Astrocyte of the spinal cord (primary cell): ENCODE measurements around the gene BABAM2.

Experiments
- DNase-seq: peaks from one replicate; pipeline ENCODE4 v3.0.0; 2011; ENCODE audit warnings: low read depth, low spot score
- H3K4me3 ChIP-seq: 2 replicates; pipeline ENCODE4 v1.5.1; 2011; ENCODE audit warnings: low read depth, mild to moderate bottlenecking, low read length, moderate library complexity
- in situ Hi-C: cut with HindIII; loops from 2 replicates; pipeline ENCODE4 v1.10.0; 2017; ENCODE audit warnings: low sequenced_read_pairs
- TF ChIP-seq, protein P1 (sequence below): IDR thresholded peaks from 2 replicates; pipeline ENCODE4 v1.5.1; 2012; ENCODE audit warnings: low read depth, mild to moderate bottlenecking, low read length, inconsistent platforms

Gene BABAM2

DNA sequence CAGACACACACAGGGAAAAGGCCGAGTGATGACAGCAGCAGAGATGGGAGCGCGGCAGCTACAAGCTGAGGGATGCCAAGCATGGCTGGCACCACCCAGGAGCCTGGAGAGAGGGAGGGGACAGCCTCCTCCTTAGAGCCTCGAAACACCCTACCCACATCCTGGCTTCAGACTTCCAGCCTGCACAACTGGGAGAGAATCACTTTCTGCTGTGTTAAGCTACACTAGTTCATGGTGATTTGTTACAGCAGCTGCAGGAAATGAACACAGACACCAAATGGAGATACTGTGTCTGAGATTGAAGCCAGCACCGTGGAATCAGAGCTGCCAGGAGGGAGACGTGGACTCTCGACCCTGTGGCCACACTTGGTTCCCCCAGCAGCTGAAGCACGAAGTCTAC, 474.6 kb downstream of the BABAM2 start:
- in situ Hi-C loops: no loop called here
- no peak overlapping the region for H3K4me3 ChIP-seq
- no peak for DNase-seq
- TF ChIP-seq, protein P1, sequence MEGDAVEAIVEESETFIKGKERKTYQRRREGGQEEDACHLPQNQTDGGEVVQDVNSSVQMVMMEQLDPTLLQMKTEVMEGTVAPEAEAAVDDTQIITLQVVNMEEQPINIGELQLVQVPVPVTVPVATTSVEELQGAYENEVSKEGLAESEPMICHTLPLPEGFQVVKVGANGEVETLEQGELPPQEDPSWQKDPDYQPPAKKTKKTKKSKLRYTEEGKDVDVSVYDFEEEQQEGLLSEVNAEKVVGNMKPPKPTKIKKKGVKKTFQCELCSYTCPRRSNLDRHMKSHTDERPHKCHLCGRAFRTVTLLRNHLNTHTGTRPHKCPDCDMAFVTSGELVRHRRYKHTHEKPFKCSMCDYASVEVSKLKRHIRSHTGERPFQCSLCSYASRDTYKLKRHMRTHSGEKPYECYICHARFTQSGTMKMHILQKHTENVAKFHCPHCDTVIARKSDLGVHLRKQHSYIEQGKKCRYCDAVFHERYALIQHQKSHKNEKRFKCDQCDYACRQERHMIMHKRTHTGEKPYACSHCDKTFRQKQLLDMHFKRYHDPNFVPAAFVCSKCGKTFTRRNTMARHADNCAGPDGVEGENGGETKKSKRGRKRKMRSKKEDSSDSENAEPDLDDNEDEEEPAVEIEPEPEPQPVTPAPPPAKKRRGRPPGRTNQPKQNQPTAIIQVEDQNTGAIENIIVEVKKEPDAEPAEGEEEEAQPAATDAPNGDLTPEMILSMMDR: no peak

DNA sequence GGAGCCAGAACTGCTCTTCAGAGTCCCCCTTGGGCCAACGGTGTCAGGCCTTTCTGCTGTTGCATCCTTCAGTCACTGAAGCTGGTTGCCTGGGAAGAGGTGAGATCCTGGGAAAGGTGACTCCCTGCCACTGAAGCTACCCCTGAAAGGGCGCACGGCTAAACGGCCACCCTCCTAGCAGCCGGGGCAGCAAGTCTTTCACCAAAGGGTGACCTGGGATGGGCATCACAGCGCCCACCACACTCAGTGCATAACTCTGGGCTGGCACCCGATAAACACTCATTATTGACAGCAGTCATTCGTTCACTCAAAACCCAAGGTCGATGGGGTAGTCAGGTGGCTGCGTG, 475.6 kb downstream of the BABAM2 start:
- TF ChIP-seq, protein P1: no peak
- no peak for DNase-seq
- H3K4me3 ChIP-seq: no peak overlapping the region
- in situ Hi-C loops: no loop called here

DNA sequence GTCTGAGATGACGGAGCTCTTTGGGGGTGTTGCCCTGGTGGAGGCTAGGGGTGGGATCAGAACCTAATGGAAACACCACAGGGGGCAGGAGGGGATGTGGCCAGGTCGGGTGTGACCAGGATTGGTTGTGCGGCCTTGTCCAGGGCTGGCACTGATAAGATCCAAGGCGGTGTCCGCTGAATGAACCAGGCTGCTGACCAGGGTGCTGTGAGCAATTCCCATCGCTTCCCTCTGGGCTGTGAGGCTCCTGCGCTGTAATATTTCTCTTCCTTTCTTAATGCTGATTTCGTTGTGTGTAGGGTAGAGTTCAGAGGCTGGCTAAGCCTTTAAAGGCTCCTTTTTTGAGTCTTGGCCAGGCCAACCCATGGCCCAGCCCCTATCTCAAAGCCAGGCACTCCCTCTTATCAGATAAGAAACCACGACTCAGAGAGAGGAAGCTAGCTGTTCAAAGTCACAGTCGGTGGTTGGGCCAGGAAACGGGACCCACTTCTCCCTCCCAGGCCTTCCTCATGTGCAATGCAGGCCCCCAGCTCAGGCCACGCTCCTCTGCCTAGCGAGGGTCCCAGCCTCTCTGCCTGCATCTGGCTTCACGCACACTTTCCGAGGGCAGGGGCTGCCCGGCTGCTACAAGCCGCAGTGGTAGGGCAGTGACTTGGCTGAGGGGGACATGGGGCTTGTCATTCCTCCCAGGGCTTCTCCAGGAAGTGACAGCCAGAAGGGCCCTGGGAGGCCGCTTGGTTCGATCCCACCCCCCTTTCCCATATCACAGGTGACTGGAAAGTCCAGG, 476.2 kb downstream of the BABAM2 start:
- no peak overlapping the region for H3K4me3 ChIP-seq
- TF ChIP-seq, protein P1: no peak
- DNase-seq: no peak
- in situ Hi-C loops: no loop called here

DNA sequence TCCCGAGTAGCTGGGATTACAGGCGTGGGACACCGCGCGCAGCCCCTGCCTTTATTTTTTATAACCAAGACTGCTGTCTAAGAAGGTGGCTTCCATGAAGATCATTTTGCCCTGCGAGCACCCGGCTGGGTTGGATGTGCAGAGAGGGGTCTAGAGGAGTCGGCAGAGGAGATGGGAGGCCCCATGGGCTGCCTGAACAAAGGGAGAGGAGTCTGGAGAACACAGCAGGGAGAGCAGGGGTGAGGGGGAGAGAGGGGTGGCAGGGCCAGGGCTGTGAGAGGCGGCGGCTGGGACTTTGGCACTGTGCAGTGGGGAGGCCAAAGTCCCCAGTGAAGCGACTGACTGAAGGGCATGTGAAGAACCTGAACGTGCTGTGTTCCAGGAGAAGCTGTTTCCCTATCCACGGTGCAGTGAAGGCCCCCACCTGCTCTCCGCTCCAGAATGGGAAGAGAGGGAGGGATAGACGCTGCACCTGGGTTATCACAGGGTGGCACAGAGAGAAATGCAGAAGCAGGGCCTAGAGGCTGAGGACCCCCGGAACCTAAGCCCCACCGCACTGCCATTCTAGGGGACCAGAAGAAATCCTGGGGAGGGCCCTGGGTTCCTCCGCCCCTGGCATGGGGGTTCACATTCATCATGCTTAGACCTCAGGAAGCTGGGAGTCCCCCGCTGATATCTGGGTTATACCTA, 477.3 kb downstream of the BABAM2 start:
- DNase-seq: no peak
- in situ Hi-C loops: no loop called here
- H3K4me3 ChIP-seq: no peak overlapping the region
- TF ChIP-seq, protein P1: no peak

DNA sequence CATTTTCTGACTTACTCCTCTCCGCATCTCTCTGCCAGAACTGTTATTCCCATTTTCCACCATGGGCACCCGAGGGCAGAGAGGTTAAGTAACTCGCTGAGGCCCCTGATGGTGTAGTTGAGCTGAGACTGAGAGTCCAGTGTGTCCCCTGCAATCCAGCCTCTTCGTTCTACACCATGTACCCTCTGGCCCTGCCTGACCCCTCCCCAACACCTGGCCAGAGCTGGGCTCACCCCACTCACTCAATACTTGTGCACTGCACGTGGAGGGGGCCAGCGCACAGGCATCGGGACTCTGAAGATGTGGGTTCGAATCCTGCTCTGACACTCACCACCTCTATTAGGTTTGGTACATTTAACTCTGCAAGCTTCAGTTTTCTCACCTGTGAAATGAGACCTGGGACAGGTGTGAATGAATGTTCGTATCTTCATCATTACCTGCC, 477.8 kb downstream of the BABAM2 start:
- no peak for DNase-seq
- TF ChIP-seq, protein P1: no peak
- in situ Hi-C loops: no loop called here
- no peak overlapping the region for H3K4me3 ChIP-seq

DNA sequence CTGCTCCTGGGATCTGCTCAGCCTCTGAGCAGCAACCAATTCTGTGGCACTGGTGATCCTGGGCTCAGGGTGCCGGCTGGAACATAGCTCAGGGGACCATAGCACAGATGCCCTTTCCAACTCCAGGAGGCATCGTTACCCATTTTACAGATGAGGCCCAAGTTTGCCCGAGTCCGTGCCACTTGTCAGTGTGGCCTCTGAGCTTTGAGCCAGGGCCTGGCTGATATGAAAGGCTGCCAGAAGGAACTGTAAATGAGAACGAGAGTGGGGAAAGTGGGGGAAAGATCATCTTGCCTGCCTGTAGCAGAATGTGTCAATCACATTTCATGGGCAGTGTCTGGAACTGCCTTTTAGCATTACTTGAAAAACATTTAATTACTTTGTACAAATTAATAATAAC, 478.8 kb downstream of the BABAM2 start:
- H3K4me3 ChIP-seq: no peak overlapping the region
- TF ChIP-seq, protein P1: no peak
- no peak for DNase-seq
- in situ Hi-C loops: no loop called here
